ENCODE data around the gene CRYL1.

The CRYL1 gene

GRCh38 chr13:20442375-20442774 is 83.3 kb downstream of the CRYL1 start:
- POLR2A ChIA-PET, result no interaction called here
- Histone ChIP-seq H3K4me3 (ENCODE audit: low read depth, low read length) (no peak overlapping the region), H3K27ac (ENCODE audit: extremely low read depth, low read depth, low read length) (no peak overlapping the region), H3K4me1 (ENCODE audit: control insufficient read depth, insufficient read depth, low read length) (no peaks in the 10 kb centered on the region), H3K9me3 (ENCODE audit: control insufficient read depth, insufficient read depth, low read depth, low read length) (no peaks in the 10 kb centered on the region), H3K36me3 (ENCODE audit: control insufficient read depth in 2 of 2, insufficient read depth in 1 of 2, low read length in 2 of 2) (no peaks in the 10 kb centered on the region)
- TF ChIP-seq ZNF350 (tag by site-specific recombination; IDR thresholded peaks at IDR 0.05) (no peak), MZF1 (tag by site-specific recombination; IDR thresholded peaks at IDR 0.05; ENCODE audit: borderline replicate concordance) (no peak), ZBTB17 (tag by site-specific recombination; IDR thresholded peaks at IDR 0.05) (no peak), ZNF202 (tag by site-specific recombination; IDR thresholded peaks at IDR 0.05; ENCODE audit: borderline replicate concordance) (no peak), ZNF24 (tag by site-specific recombination; IDR thresholded peaks at IDR 0.05) (no peak), ZFP3 (tag by site-specific recombination; IDR thresholded peaks at IDR 0.05; ENCODE audit: low read depth) (no peak), ZNF16 (tag by site-specific recombination; IDR thresholded peaks at IDR 0.05; ENCODE audit: low read depth) (no peak), ZNF449 (tag by site-specific recombination; IDR thresholded peaks at IDR 0.05) (no peak), ZNF768 (tag by site-specific recombination; IDR thresholded peaks at IDR 0.05) (no peak), PRDM1 (tag by site-specific recombination; IDR thresholded peaks at IDR 0.05) (no peak)
- CTCF ChIA-PET, result interaction anchor here (0.7 kb wide), 1 partner anchor 28 kb away, joined by 3 read pairs; no protein-coding TSS in a partner anchor

- no peak for TF ChIP-seq ZNF510 (tag by site-specific recombination; IDR thresholded peaks at IDR 0.05; ENCODE audit: insufficient replicate concordance)
- TF ChIP-seq REPIN1 (tag by site-specific recombination; IDR thresholded peaks at IDR 0.05; ENCODE audit: low read depth), result no peak
- no peak for TF ChIP-seq ZNF366 (tag by site-specific recombination; conservative IDR thresholded peaks at IDR 0.05)
- TF ChIP-seq ZNF514 (tag by site-specific recombination; IDR thresholded peaks at IDR 0.05), result no peak
- no peak for TF ChIP-seq ZNF114 (tag by site-specific recombination; IDR thresholded peaks at IDR 0.05)
- no peak for TF ChIP-seq INSM2 (tag by site-specific recombination; IDR thresholded peaks at IDR 0.05)
- TF ChIP-seq ZNF830 (tag by site-specific recombination; IDR thresholded peaks at IDR 0.05; ENCODE audit: low read depth), result no peak
- TF ChIP-seq ZNF350 (tag by site-specific recombination; IDR thresholded peaks at IDR 0.05), result no peak
- no peak for TF ChIP-seq ZNF660 (tag by site-specific recombination; IDR thresholded peaks at IDR 0.05)
- TF ChIP-seq PRDM1 (tag by site-specific recombination; IDR thresholded peaks at IDR 0.05), result no peak
- no peak for TF ChIP-seq ZNF2 (tag by site-specific recombination; IDR thresholded peaks at IDR 0.05)
- no peak for TF ChIP-seq ZNF843 (tag by site-specific recombination; IDR thresholded peaks at IDR 0.05)
- TF ChIP-seq ZNF133 (tag by site-specific recombination; IDR thresholded peaks at IDR 0.05), result no peak
- TF ChIP-seq ZBTB49 (tag by site-specific recombination; IDR thresholded peaks at IDR 0.05; ENCODE audit: low read depth), result no peak
- TF ChIP-seq ZNF175 (tag by site-specific recombination; IDR thresholded peaks at IDR 0.05), result no peak
- Histone ChIP-seq H3K4me1 (ENCODE audit: control insufficient read depth, insufficient read depth, low read length) (no peaks in the 10 kb centered on the region), H3K9me3 (ENCODE audit: control insufficient read depth, insufficient read depth, low read depth, low read length) (no peaks in the 10 kb centered on the region), H3K4me3 (ENCODE audit: low read depth, low read length) (no peak overlapping the region), H3K27ac (ENCODE audit: extremely low read depth, low read depth, low read length) (no peak overlapping the region), H3K36me3 (ENCODE audit: control insufficient read depth in 2 of 2, insufficient read depth in 1 of 2, low read length in 2 of 2) (no peaks in the 10 kb centered on the region)
- ChIA-PET CTCF (no interaction called here), POLR2A (no interaction called here)
Observed at GRCh38 chr13:20441879-20442278, 83.8 kb downstream of the CRYL1 start.
